ENCODE measurements around the gene CDC42.

DNA sequence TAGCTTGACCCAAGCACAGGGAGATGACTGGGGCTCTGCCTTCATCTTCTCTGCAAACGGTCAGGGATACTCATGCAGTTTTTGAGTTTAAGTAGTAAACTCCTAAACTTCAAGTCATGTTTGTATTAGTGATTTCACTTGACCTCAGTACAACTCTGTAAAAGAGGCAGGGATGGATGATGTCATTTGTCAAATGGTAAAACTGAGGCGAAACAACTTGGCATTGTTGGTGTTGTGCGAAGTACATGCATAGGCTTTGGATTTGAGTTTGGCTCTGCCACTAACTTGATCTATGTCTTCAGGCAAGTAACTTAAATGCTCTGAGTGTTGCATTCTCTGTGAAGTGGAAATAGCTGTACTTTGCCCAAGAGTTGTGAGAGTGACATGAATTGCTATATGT lies 47.7 kb downstream of the CDC42 start:
- TF ChIP-seq, protein P1, sequence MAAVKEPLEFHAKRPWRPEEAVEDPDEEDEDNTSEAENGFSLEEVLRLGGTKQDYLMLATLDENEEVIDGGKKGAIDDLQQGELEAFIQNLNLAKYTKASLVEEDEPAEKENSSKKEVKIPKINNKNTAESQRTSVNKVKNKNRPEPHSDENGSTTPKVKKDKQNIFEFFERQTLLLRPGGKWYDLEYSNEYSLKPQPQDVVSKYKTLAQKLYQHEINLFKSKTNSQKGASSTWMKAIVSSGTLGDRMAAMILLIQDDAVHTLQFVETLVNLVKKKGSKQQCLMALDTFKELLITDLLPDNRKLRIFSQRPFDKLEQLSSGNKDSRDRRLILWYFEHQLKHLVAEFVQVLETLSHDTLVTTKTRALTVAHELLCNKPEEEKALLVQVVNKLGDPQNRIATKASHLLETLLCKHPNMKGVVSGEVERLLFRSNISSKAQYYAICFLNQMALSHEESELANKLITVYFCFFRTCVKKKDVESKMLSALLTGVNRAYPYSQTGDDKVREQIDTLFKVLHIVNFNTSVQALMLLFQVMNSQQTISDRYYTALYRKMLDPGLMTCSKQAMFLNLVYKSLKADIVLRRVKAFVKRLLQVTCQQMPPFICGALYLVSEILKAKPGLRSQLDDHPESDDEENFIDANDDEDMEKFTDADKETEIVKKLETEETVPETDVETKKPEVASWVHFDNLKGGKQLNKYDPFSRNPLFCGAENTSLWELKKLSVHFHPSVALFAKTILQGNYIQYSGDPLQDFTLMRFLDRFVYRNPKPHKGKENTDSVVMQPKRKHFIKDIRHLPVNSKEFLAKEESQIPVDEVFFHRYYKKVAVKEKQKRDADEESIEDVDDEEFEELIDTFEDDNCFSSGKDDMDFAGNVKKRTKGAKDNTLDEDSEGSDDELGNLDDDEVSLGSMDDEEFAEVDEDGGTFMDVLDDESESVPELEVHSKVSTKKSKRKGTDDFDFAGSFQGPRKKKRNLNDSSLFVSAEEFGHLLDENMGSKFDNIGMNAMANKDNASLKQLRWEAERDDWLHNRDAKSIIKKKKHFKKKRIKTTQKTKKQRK (IDR thresholded peaks at IDR 0.05; ENCODE audit: low read depth, low read length): no peak
- TF ChIP-seq, protein P2, sequence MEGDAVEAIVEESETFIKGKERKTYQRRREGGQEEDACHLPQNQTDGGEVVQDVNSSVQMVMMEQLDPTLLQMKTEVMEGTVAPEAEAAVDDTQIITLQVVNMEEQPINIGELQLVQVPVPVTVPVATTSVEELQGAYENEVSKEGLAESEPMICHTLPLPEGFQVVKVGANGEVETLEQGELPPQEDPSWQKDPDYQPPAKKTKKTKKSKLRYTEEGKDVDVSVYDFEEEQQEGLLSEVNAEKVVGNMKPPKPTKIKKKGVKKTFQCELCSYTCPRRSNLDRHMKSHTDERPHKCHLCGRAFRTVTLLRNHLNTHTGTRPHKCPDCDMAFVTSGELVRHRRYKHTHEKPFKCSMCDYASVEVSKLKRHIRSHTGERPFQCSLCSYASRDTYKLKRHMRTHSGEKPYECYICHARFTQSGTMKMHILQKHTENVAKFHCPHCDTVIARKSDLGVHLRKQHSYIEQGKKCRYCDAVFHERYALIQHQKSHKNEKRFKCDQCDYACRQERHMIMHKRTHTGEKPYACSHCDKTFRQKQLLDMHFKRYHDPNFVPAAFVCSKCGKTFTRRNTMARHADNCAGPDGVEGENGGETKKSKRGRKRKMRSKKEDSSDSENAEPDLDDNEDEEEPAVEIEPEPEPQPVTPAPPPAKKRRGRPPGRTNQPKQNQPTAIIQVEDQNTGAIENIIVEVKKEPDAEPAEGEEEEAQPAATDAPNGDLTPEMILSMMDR (IDR thresholded peaks at IDR 0.05 in 2 of 3, conservative IDR thresholded peaks at IDR 0.05 in 1 of 3; ENCODE audit: control insufficient read depth in 2 of 3, extremely low read depth in 1 of 3, insufficient read depth in 1 of 3, low read depth in 3 of 3, low read length in 3 of 3): no peak
- TF ChIP-seq TARDBP (IDR thresholded peaks at IDR 0.05; ENCODE audit: borderline replicate concordance) (no peak), CHD4 (IDR thresholded peaks at IDR 0.05) (no peak), ZZZ3 (IDR thresholded peaks at IDR 0.05; ENCODE audit: control insufficient read depth, insufficient read length, low read depth) (no peak), EP300 (IDR thresholded peaks at IDR 0.05; ENCODE audit: borderline replicate concordance in 1 of 2, control insufficient read depth in 1 of 2, low read depth in 2 of 2, low read length in 2 of 2) (no peak), FOS (IDR thresholded peaks at IDR 0.05; ENCODE audit: borderline replicate concordance, extremely low read depth, insufficient read length) (no peak), CEBPB (IDR thresholded peaks at IDR 0.05; ENCODE audit: borderline replicate concordance in 1 of 2, low read depth in 2 of 2, low read length in 2 of 2) (no peak), NFYB (IDR thresholded peaks at IDR 0.05; ENCODE audit: insufficient read depth, low read depth, low read length) (no peak), NFYA (IDR thresholded peaks at IDR 0.05; ENCODE audit: borderline replicate concordance, low read depth, low read length) (no peak)
- TF ChIP-seq, protein P3, sequence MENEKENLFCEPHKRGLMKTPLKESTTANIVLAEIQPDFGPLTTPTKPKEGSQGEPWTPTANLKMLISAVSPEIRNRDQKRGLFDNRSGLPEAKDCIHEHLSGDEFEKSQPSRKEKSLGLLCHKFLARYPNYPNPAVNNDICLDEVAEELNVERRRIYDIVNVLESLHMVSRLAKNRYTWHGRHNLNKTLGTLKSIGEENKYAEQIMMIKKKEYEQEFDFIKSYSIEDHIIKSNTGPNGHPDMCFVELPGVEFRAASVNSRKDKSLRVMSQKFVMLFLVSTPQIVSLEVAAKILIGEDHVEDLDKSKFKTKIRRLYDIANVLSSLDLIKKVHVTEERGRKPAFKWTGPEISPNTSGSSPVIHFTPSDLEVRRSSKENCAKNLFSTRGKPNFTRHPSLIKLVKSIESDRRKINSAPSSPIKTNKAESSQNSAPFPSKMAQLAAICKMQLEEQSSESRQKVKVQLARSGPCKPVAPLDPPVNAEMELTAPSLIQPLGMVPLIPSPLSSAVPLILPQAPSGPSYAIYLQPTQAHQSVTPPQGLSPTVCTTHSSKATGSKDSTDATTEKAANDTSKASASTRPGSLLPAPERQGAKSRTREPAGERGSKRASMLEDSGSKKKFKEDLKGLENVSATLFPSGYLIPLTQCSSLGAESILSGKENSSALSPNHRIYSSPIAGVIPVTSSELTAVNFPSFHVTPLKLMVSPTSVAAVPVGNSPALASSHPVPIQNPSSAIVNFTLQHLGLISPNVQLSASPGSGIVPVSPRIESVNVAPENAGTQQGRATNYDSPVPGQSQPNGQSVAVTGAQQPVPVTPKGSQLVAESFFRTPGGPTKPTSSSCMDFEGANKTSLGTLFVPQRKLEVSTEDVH (IDR thresholded peaks at IDR 0.05; ENCODE audit: low read depth, partially characterized antibody): no peak
- TF ChIP-seq, protein P4, sequence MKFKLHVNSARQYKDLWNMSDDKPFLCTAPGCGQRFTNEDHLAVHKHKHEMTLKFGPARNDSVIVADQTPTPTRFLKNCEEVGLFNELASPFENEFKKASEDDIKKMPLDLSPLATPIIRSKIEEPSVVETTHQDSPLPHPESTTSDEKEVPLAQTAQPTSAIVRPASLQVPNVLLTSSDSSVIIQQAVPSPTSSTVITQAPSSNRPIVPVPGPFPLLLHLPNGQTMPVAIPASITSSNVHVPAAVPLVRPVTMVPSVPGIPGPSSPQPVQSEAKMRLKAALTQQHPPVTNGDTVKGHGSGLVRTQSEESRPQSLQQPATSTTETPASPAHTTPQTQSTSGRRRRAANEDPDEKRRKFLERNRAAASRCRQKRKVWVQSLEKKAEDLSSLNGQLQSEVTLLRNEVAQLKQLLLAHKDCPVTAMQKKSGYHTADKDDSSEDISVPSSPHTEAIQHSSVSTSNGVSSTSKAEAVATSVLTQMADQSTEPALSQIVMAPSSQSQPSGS (IDR thresholded peaks at IDR 0.05; ENCODE audit: low read length): no peak
- TF ChIP-seq, protein P5, sequence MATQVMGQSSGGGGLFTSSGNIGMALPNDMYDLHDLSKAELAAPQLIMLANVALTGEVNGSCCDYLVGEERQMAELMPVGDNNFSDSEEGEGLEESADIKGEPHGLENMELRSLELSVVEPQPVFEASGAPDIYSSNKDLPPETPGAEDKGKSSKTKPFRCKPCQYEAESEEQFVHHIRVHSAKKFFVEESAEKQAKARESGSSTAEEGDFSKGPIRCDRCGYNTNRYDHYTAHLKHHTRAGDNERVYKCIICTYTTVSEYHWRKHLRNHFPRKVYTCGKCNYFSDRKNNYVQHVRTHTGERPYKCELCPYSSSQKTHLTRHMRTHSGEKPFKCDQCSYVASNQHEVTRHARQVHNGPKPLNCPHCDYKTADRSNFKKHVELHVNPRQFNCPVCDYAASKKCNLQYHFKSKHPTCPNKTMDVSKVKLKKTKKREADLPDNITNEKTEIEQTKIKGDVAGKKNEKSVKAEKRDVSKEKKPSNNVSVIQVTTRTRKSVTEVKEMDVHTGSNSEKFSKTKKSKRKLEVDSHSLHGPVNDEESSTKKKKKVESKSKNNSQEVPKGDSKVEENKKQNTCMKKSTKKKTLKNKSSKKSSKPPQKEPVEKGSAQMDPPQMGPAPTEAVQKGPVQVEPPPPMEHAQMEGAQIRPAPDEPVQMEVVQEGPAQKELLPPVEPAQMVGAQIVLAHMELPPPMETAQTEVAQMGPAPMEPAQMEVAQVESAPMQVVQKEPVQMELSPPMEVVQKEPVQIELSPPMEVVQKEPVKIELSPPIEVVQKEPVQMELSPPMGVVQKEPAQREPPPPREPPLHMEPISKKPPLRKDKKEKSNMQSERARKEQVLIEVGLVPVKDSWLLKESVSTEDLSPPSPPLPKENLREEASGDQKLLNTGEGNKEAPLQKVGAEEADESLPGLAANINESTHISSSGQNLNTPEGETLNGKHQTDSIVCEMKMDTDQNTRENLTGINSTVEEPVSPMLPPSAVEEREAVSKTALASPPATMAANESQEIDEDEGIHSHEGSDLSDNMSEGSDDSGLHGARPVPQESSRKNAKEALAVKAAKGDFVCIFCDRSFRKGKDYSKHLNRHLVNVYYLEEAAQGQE (IDR thresholded peaks at IDR 0.05; ENCODE audit: low read depth, low read length): no peak
- TF ChIP-seq, protein P6, sequence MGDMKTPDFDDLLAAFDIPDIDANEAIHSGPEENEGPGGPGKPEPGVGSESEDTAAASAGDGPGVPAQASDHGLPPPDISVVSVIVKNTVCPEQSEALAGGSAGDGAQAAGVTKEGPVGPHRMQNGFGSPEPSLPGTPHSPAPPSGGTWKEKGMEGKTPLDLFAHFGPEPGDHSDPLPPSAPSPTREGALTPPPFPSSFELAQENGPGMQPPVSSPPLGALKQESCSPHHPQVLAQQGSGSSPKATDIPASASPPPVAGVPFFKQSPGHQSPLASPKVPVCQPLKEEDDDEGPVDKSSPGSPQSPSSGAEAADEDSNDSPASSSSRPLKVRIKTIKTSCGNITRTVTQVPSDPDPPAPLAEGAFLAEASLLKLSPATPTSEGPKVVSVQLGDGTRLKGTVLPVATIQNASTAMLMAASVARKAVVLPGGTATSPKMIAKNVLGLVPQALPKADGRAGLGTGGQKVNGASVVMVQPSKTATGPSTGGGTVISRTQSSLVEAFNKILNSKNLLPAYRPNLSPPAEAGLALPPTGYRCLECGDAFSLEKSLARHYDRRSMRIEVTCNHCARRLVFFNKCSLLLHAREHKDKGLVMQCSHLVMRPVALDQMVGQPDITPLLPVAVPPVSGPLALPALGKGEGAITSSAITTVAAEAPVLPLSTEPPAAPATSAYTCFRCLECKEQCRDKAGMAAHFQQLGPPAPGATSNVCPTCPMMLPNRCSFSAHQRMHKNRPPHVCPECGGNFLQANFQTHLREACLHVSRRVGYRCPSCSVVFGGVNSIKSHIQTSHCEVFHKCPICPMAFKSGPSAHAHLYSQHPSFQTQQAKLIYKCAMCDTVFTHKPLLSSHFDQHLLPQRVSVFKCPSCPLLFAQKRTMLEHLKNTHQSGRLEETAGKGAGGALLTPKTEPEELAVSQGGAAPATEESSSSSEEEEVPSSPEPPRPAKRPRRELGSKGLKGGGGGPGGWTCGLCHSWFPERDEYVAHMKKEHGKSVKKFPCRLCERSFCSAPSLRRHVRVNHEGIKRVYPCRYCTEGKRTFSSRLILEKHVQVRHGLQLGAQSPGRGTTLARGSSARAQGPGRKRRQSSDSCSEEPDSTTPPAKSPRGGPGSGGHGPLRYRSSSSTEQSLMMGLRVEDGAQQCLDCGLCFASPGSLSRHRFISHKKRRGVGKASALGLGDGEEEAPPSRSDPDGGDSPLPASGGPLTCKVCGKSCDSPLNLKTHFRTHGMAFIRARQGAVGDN (IDR thresholded peaks at IDR 0.05): no peak

All from GM12878 (cell line).